Endodermal cell (in vitro differentiated cells): ENCODE measurements around the gene TMED5. TPM values are rescaled to one million over a fixed set of nuclear protein-coding genes. Genes with fewer than 3 reads are reported as not detected.

Experiments used
- DNase-seq: peaks from one replicate; pipeline ENCODE4 v3.0.0-alpha.2; 2017
- H3K27ac ChIP-seq: 2 replicates; pipeline ENCODE4 v1.5.1; 2013; ENCODE audit warnings: mild to moderate bottlenecking, low read depth, low read length, moderate library complexity
- H3K27me3 ChIP-seq: 2 replicates; pipeline ENCODE4 v1.6.1; 2013; ENCODE audit warnings: mild to moderate bottlenecking, low read length, moderate library complexity; ENCODE audit not compliant: insufficient read depth, control insufficient read depth, poor library complexity, severe bottlenecking
- H3K36me3 ChIP-seq: 2 replicates; pipeline ENCODE4 v1.7.0; 2013; ENCODE audit warnings: mild to moderate bottlenecking, low read length, moderate library complexity; ENCODE audit not compliant: control insufficient read depth, insufficient read depth
- H3K4me1 ChIP-seq: one replicate; pipeline ENCODE4 v1.7.0; 2013; ENCODE audit warnings: low read length; ENCODE audit not compliant: control insufficient read depth, insufficient read depth
- H3K4me3 ChIP-seq: 2 replicates; pipeline ENCODE4 v1.5.1; 2013; ENCODE audit warnings: mild to moderate bottlenecking, low read length, moderate library complexity
- H3K9ac ChIP-seq: 2 replicates; pipeline ENCODE4 v1.6.1; 2013; ENCODE audit warnings: mild to moderate bottlenecking, low read length, moderate library complexity; ENCODE audit not compliant: poor library complexity, severe bottlenecking; ENCODE audit errors: extremely low read depth
- H3K9me3 ChIP-seq: 2 replicates; pipeline ENCODE4 v1.6.1; 2013; ENCODE audit warnings: mild to moderate bottlenecking, low read length, moderate library complexity; ENCODE audit not compliant: control insufficient read depth
- H3K27ac Mint-ChIP-seq: 2 replicates; pipeline ENCODE4 v1.8.0; 2020; ENCODE audit warnings: mixed read lengths
- H3K27me3 Mint-ChIP-seq: 2 replicates; pipeline ENCODE4 v1.8.0; 2021; ENCODE audit warnings: mild to moderate bottlenecking, mixed read lengths; ENCODE audit not compliant: insufficient read depth
- H3K36me3 Mint-ChIP-seq: 2 replicates; pipeline ENCODE4 v1.8.0; 2020; ENCODE audit warnings: low read depth, mixed read lengths
- H3K4me1 Mint-ChIP-seq: 2 replicates; pipeline ENCODE4 v1.8.0; 2020; ENCODE audit warnings: mixed read lengths
- H3K4me3 Mint-ChIP-seq: 2 replicates; pipeline ENCODE4 v1.8.0; 2020; ENCODE audit warnings: mild to moderate bottlenecking, moderate library complexity, mixed read lengths
- H3K9me3 Mint-ChIP-seq: 2 replicates; pipeline ENCODE4 v1.8.0; 2020; ENCODE audit warnings: mild to moderate bottlenecking, mixed read lengths
- CTCF ChIP-seq: fragments of 200-600 bp; sonication (generic); conservative IDR thresholded peaks from 2 replicates; pipeline ENCODE4 v1.5.0; 2021; ENCODE audit warnings: antibody characterized with exemption, mild to moderate bottlenecking
- WGBS, 2 experiments: methylation state at CpG; one replicate each; pipeline versions ENCODE4 v1.1.5 to v1.1.7; 2013; ENCODE audit warnings: missing lambda C conversion rate in 2 of 2, mixed read lengths in 1 of 2; ENCODE audit not compliant: insufficient coverage in 1 of 2, insufficient read length in 1 of 2; 5-methylcytosine and 5-hydroxymethylcytosine counted together
- total RNA-seq, 2 donors: library from RNA; stranded (reverse); fragmentation: NEBNext Ultra II Directional in 1 of 2; extraction: Animal tissue kit (Norgen Biotek cat#: 25700) in 1 of 2; gene quantifications; 2 replicates in 1 of 2; 3 replicates in 1 of 2; pipeline ENCODE4 v1.2.1, GENCODE V29; 2021

TMED5 gene
- total RNA-seq, 2 donors from 2014 or later, result 28.0 to 30.2 TPM

- H3K9ac ChIP-seq, result no peak overlapping the region
- TF ChIP-seq CTCF, result no peak
- WGBS, 2 experiments, result 93% methylated on average over 1 of the region's 1 CpG; no CpG with 5 or more reads in 1 of the 2 experiments
- H3K36me3 ChIP-seq, result peaks cover 46% of the 10 kb centered on the region
- no peak overlapping the region for H3K4me3 ChIP-seq
- no peaks in the 10 kb centered on the region for H3K27me3 ChIP-seq
- H3K9me3 ChIP-seq, result no peaks in the 10 kb centered on the region
- no peaks in the 10 kb centered on the region for H3K27me3 Mint-ChIP-seq
- H3K4me3 Mint-ChIP-seq, result no peak overlapping the region
- H3K4me1 Mint-ChIP-seq, result no peaks in the 10 kb centered on the region
- H3K9me3 Mint-ChIP-seq, result no peaks in the 10 kb centered on the region
- H3K27ac ChIP-seq, result no peak overlapping the region
- no peaks in the 10 kb centered on the region for H3K4me1 ChIP-seq
- H3K36me3 Mint-ChIP-seq, result peaks cover 28% of the 10 kb centered on the region
- no peak overlapping the region for H3K27ac Mint-ChIP-seq
- no peak for DNase-seq
Observed at GRCh38 chr1:93143136-93143535, 37.1 kb downstream of the TMED5 start.

GRCh38 chr1:93142161-93142560 lies 38.1 kb downstream of the TMED5 start:
- WGBS, 2 experiments, result 93 to 100% methylated on average over 1 to 2 of the region's 2 CpGs
- Histone ChIP-seq H3K9me3 (no peaks in the 10 kb centered on the region), H3K9ac (no peak overlapping the region), H3K36me3 (peaks cover 49% of the 10 kb centered on the region), H3K4me3 (no peak overlapping the region), H3K4me1 (no peaks in the 10 kb centered on the region), H3K27ac (no peak overlapping the region), H3K27me3 (no peaks in the 10 kb centered on the region)
- Mint-ChIP-seq H3K4me3 (no peak overlapping the region), H3K4me1 (no peaks in the 10 kb centered on the region), H3K27me3 (no peaks in the 10 kb centered on the region), H3K36me3 (peaks cover 38% of the 10 kb centered on the region), H3K27ac (no peak overlapping the region), H3K9me3 (no peaks in the 10 kb centered on the region)
- no peak for TF ChIP-seq CTCF
- DNase-seq, result no peak

- H3K9me3 Mint-ChIP-seq, result no peaks in the 10 kb centered on the region
- no peak overlapping the region for H3K27ac ChIP-seq
- H3K9me3 ChIP-seq, result no peaks in the 10 kb centered on the region
- WGBS, 2 experiments, result 100% methylated on average over 1 of the region's 1 CpG; no CpG with 5 or more reads in 1 of the 2 experiments
- no peak for TF ChIP-seq CTCF
- no peak for DNase-seq
- no peaks in the 10 kb centered on the region for H3K27me3 ChIP-seq
- H3K27ac Mint-ChIP-seq, result peak overlapping the region; percentile 36
- peaks cover 56% of the 10 kb centered on the region for H3K36me3 Mint-ChIP-seq
- H3K4me1 Mint-ChIP-seq, result no peaks in the 10 kb centered on the region
- no peak overlapping the region for H3K9ac ChIP-seq
- no peak overlapping the region for H3K4me3 ChIP-seq
- peaks cover 68% of the 10 kb centered on the region for H3K36me3 ChIP-seq
- no peaks in the 10 kb centered on the region for H3K27me3 Mint-ChIP-seq
- H3K4me3 Mint-ChIP-seq, result no peak overlapping the region
- H3K4me1 ChIP-seq, result no peaks in the 10 kb centered on the region
Observed at GRCh38 chr1:93140106-93140505, 40.1 kb downstream of the TMED5 start.
